ENCODE results near the gene TPP1.
A peak's percentile ranks its signal among the peaks of the same experiment; 100 is the strongest.

TPP1 gene

GRCh38 chr11:6619004-6619745 lies at the start of gene TPP1:
TPP1 (minus strand) TSS chr11:6619422; CDS start chr11:6619400, 22 bp downstream.
- DNase-seq, result peak; percentile 63

DNA sequence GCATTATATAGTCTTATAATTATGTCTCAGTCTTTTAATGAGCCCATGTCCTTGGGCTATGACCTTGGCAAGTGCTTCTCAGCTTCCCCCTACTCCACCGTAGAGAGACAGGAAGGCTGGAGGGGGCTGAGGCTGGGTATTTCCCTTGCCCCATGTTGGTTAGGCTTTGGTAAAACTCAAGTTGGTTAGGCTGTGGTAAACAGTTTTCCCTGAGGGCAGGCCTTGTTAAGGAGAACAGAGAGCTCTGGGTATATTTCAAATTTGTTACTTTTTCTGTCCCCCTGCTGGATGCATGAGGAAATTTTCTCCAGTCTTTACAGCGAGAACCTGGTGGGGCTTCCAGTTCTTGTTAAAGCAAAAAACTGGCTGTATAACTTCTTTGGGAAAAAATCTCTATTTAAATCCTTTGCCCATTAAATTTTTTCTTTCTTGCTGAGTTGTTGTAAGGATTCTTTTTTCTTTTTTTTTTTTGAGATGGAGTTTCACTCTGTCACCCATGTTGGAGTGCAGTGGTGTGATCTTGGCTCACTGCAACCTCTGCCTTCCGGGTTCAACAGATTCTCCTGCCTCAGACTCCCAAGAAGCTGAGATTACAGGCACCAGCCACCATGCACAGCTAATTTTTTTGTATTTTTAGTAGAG lies 48.6 kb upstream of the TPP1 start:
- no peak for DNase-seq

DNA sequence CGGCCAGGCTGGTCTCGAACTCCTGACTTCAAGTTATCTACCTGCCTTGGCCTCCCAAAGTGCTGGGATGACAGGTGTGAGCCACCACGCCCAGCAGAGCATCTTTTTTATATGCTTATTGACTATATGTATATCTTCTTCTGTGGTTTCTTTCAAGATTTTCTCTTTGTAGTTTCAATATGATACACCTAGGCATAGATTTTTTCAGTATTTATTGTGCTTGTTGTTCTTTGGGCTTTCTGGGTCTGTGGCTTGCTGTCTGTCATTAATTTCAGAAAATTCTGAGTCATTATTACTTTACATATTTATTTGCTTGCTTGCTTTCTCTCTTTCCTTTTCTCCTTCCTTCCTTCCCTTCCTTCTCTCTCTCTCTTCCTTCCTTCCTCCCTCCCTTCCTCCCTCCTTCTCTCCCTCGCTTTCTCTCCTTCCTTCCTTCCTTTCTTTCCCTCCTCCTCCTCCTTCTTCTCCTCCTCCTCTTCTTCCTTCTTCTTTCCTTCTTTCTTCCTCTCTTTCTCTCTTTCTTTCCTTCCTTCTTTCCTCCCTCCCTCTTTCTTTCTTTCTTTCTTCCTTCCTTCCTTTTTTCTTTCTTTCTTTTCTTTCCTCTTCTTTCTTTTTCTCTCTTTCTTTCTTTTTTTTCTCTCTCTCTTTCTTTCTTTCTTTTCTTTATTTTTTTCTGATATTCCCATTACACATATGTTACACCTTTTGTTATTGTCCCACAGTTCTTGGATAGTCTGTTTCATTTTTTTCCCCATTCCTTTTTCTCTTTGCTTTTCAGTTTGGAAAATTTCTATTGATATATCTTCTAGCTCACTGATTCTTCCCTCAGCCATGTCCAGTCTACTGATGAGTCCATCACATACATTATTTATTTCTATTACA lies 47.3 kb upstream of the TPP1 start:
- no peak for DNase-seq

DNA sequence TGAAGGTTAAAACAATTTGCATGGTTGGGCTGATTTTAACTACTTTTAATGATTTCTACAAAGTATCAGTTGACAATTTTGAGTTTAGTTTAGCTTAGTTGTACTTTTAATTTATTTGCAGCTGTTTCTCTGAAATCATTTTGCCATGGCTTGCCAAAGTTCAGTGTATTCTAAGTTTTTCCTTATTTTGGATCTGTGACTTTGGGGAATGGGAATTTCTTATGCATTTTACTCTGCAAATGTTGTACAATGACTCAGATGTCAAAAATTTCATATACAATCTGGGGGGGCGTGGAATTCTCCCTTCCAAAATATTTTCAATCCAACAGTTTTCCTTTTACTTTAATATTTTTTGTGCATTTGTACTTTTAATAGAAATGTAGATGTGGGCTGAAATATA lies 45.3 kb upstream of the TPP1 start:
- DNase-seq, result no peak

DNA sequence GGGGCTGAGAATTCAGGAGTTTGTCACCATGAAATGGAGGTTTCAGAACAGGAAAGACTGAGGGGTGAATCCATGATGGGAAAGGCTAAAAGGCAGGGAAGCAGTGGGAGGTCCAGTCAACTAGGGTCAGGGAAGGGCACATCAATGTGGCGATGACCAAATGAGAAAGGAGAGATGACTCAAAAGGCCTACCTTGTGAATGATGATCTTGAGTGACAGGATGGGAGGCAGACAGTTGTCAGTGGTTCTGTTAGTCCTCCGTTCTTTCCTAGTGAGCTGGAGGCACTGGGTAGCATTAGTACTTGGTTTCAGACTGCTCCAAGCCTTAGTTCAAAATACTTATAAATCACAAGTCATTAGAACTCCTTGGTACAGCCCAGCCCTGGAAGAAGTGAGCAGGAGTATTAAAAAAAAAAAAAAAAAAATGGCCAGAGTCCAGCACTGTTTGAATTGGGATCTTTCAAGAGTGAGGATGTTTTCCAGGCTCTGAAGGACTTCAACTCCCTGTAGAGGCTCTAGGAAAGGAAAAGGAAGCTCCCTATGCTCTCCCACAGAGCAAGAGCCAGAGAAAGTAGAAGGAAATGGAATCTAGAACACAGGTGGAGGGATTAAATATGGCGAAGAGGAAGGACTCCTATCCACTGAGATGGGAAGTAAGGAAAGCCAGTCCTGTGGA lies 44.7 kb upstream of the TPP1 start:
- no peak for DNase-seq

DNA sequence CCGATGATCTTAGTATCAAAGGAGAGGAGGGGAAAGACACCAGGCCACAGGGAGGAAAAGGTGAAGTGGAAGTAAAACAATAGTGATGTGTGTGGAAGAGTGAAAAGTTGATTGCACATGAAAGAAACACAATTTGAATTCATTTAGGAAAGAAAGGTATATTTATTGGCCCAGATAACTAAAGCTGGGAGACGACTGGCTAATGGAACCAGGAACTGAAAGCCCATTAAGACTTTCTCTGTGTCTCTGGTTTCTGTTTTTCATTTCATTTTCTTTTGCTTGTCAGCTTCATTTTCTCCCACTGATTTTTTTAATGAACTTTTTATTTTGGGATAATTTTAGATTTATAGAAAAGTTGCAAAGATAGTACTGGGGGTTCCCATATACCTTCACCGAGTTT lies 41.5 kb upstream of the TPP1 start:
- DNase-seq, result no peak

DNA sequence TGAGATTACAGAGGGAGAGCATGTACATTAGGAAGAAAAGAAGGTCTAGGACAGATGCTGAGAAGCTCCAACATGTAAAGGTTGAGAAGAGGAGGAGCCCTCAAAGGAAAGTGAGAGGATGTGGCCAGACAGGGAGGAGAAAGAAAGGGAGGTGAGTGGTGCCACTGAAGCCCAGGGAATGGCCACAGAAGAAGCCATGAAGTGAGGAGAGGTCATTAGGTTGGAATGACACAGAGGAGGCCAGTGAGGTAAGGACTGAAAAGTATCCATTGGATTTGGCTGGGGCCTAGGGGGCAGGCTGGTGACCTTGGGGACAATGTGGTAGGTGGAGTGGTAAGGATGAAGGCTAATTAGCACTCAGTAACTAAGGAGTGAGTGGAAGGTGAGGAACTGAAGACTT lies 39.4 kb upstream of the TPP1 start:
- DNase-seq, result no peak

GRCh38 chr11:6657346-6657745 lies 38.1 kb upstream of the TPP1 start:
- DNase-seq, result no peak

DNA sequence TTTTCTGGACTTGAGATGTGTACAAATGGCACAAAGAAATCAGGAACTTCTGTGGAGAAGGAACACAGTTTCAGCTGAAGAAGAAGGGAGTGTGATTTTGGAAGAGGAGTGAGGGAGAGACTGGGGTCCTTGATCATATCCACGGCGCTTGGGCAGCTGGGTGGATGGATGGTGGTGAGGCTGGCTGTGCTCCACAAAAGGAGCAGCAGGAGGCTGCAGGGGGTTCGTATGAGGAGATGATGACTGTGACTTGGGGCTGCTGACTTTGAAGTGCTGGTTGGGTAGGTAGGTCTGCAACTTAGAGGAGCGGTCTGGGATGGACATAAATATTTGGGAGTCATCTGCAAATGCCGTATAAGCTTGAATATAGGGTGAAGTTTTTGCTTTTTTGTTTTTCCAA lies 37.7 kb upstream of the TPP1 start:
- no peak for DNase-seq

GRCh38 chr11:6656584-6656915 lies 37.3 kb upstream of the TPP1 start:
- DNase-seq, result no peak

GRCh38 chr11:6655790-6656583 lies 36.8 kb upstream of the TPP1 start, which contains the start of gene DCHS1:
DCHS1 (minus strand) TSS chr11:6655809; CDS start chr11:6641613, 14,196 bp downstream.
- DNase-seq, result no peak

DNA sequence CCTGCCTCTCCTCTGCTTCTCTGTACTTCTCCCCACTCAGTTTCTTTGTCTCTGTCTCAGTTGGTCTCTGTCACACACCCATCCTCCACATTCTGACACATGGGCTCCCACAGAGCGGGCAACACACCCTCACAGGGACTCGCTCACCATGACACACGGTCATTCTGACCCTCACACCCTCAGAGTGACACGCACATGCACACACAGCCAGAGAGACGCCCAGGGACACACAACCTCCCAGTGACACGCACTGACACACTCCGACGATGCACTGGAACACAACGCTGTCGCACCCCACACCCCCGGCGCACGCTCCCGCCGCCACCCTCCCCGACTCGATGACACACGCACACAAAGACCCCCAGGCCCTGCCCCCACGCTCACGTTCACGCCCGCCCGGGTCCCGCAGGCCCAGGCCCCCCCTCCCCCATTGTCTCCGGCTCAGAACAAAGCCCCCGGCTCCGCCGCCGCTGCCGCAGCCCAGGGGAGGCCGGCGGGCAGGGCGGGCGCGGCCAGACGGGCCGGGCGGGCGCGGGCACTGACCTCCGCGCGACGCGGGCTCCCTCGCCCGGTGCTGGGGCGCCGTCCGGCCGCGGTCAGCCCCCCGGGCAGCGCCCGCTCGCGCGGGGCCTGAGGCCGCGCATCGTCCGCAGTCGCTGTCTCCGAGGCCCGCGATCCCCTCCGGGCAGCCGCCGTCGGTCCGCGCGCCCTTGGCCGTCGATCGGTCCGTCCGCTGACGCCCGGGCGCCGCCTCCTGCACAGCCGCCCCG lies 36.0 kb upstream of the TPP1 start:
- no peak for DNase-seq

DNA sequence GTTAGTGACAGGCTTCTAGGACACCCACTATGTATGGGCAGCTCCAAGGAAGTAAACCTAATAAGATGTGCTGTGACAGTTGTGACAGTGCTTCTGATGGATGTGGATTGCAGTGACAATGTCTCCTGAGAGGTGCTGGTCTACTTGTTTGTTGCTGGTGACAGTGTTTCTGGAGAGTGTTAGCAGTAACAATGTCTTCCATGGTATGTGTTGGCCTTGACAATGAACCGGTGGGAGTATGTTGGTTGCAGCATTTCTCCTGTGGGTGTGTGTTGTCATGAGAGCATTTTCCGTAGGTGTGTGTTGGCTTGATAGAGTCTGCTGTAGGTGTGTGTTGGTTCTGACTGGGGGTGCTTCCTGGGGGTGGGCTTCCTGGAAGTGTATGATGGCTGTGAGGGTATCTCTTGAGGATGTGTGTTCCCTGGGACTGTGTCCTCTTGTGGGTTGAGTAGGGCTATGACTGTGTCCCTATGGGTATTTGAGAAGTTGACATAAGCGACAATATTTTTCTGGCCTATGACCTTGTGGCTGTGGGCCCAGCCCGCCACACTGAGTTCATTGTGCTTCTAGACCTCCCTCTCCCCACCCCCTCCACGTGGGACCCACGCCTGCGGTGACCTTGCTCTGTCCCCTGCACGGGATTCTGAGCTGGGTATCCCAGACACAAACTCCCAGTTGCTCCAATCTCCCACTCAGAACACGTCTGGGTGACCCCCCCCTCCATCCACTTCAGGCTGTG lies 35.2 kb upstream of the TPP1 start:
- DNase-seq, result no peak

DNA sequence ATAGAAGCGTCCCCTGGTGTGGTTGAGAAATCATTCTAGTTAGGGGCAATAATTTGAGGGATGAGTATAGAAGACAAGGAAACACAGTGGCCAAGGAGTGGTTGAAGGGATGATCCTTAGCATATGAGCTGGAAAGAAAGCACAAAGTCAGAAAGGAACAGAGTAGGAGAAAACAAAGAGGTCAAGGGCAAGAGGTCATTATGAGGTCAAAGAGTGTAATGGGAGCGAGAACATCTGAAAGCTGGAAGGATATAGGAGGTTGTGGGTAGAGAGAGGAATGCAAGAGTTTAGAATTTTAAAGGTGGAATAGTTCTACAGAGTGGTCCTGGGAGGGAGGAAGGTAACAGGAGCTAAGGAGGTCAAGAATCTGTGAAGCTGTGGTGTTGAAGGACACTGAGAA lies 34.4 kb upstream of the TPP1 start:
- DNase-seq, result no peak

DNA sequence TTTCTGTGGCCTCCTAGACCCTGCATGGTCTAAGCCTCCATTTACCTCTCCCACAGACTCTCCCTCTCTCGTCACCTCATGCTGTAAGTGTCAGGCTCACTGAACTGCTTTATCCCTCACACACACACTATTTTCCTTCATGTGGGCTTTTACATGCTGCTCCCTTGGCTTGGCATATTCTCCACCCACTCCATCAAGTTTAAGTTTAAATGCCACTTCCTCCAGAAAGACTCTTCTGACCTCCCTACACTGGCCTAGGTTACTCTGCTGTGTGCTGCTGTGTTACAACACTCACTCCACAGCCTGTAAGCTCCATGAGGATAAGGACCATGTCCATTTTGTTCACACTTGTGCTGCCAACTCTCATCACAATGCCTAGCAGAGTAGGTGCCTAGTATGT lies 33.9 kb upstream of the TPP1 start:
- no peak for DNase-seq

DNA sequence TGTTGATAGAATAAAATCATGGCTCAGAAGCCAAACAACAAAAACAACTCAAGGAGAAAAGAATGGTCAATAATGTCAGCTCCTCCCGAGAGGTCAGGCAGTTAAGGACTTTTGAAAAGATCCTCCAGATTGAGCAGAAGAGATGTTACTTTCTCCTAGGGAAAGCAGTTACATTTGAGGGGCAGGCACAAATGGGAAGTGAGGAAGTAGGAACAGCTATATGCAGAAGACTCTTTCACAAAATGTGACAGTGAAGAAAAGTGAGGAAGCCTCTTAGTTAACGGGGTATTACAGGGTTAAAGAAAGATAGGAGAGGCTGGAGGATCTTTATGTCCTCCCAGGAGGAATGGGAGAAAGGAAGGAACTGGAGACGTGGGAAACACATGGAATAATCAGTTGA lies 33.0 kb upstream of the TPP1 start:
- DNase-seq, result no peak

GRCh38 chr11:6650980-6651379 lies 31.8 kb upstream of the TPP1 start:
- no peak for DNase-seq

GRCh38 chr11:6650104-6650503 lies 30.9 kb upstream of the TPP1 start:
- no peak for DNase-seq

DNA sequence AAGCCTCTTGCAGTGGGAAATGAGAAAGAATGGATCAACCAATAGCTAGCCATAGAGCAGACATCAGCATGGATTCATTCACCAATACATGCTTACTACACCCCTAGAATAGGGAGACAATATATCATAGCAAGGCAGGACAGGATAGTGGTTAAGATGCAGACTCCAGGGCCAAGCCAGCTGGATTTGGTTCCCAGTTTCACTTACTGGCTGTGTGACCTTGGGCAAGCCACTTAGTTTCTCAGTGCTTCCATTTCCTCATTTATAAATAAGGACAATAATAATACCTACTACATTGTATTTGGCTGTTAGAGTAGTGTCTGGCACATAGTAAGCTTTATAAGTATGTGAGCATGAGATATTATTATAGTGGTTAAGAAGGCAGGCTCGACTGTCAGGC lies 29.3 kb upstream of the TPP1 start:
- no peak for DNase-seq

DNA sequence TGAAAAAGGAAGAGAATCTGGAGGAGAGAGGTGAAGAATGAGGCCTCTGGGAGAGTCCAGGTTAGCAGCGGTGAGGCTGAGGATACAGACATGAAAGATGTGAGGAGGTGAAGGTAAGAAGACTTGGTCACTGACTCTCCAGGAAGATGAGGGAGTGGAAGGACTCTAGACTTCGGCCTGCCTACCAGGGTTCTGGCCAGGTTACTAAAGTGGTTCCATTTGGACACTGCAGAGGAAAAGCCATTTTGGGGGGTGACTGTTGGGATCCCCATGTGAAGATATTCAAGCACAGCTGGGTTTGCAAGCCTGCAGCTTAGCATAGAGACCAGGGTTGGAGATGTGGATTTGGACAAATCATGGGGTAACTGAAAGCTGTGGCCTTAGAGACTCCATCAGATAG lies 28.6 kb upstream of the TPP1 start:
- DNase-seq, result no peak
